GM19372 (cell line): ENCODE results near the gene USP20.

ENCODE experiments used
- ATAC-seq: cut with Tn5 transposase; IDR thresholded peaks from one replicate; pipeline ENCODE4 v1.9.1; 2021; ENCODE audit warnings: mild to moderate bottlenecking, low read depth, moderate library complexity; ENCODE audit not compliant: unreplicated experiment

Gene USP20

GRCh38 chr9:129822898-129823541, 12.2 kb upstream of the USP20 start:
- ATAC-seq = no peak

- ATAC-seq = no peak
Observed at GRCh38 chr9:129823542-129823934, 11.7 kb upstream of the USP20 start.

GRCh38 chr9:129823935-129824601, 11.2 kb upstream of the USP20 start, which contains the start of gene TOR1A:
TOR1A (minus strand) TSS chr9:129824136; CDS start chr9:129824085, 51 bp downstream.
- ATAC-seq = peak; percentile 95

- ATAC-seq = no peak
Observed at GRCh38 chr9:129826344-129826743, 8.9 kb upstream of the USP20 start.

- ATAC-seq = no peak
Observed at GRCh38 chr9:129826759-129827158, 8.5 kb upstream of the USP20 start.

GRCh38 chr9:129828051-129828450, 7.2 kb upstream of the USP20 start:
- ATAC-seq = no peak

GRCh38 chr9:129828969-129829368, 6.3 kb upstream of the USP20 start:
- no peak for ATAC-seq

- no peak for ATAC-seq
Observed at GRCh38 chr9:129832982-129833381, 2.3 kb upstream of the USP20 start.

- ATAC-seq = peak; percentile 25
Observed at GRCh38 chr9:129834489-129835127, 650 bp upstream of the USP20 start.

- no peak for ATAC-seq
Observed at GRCh38 chr9:129835860-129836223, 584 bp downstream of the USP20 start.

- ATAC-seq = no peak
Observed at GRCh38 chr9:129836311-129837007, 1.2 kb downstream of the USP20 start.

GRCh38 chr9:129838707-129839259, 3.5 kb downstream of the USP20 start:
- no peak for ATAC-seq

- ATAC-seq = no peak
Observed at GRCh38 chr9:129839324-129840023, 4.2 kb downstream of the USP20 start.

GRCh38 chr9:129840034-129840433, 4.8 kb downstream of the USP20 start:
- no peak for ATAC-seq

GRCh38 chr9:129841071-129841470, 5.8 kb downstream of the USP20 start:
- no peak for ATAC-seq

GRCh38 chr9:129845373-129845772, 10.1 kb downstream of the USP20 start:
- ATAC-seq = no peak

GRCh38 chr9:129848712-129849441, 13.6 kb downstream of the USP20 start:
- no peak for ATAC-seq

GRCh38 chr9:129849901-129850300, 14.6 kb downstream of the USP20 start:
- no peak for ATAC-seq

GRCh38 chr9:129850821-129851550, 15.7 kb downstream of the USP20 start:
- ATAC-seq = no peak
